GM12891 (cell line): ENCODE data around the gene CD44.

Source experiments
- PAX5 ChIP-seq: IDR thresholded peaks from 2 replicates; pipeline ENCODE4 v1.6.1; 2011; ENCODE audit warnings: low read length, moderate library complexity, mild to moderate bottlenecking; ENCODE audit not compliant: insufficient read depth, severe bottlenecking
- POLR2A ChIP-seq: IDR thresholded peaks from 2 replicates; pipeline ENCODE4 v1.6.1; 2011; ENCODE audit warnings: low read depth, low read length, control low read depth
- POLR2AphosphoS5 ChIP-seq: IDR thresholded peaks from 2 replicates; pipeline ENCODE4 v1.6.1; 2011; ENCODE audit warnings: low read depth, low read length, control low read depth
- POU2F2 ChIP-seq: IDR thresholded peaks from 2 replicates; pipeline ENCODE4 v1.6.1; 2011; ENCODE audit warnings: low read depth, mild to moderate bottlenecking, control low read depth, low read length, moderate library complexity
- SPI1 ChIP-seq: IDR thresholded peaks from 2 replicates; pipeline ENCODE4 v1.6.1; 2011; ENCODE audit warnings: low read depth, low read length, control low read depth
- TAF1 ChIP-seq: IDR thresholded peaks from 2 replicates; pipeline ENCODE4 v1.6.1; 2011; ENCODE audit warnings: low read depth, low read length, control low read depth

DNA sequence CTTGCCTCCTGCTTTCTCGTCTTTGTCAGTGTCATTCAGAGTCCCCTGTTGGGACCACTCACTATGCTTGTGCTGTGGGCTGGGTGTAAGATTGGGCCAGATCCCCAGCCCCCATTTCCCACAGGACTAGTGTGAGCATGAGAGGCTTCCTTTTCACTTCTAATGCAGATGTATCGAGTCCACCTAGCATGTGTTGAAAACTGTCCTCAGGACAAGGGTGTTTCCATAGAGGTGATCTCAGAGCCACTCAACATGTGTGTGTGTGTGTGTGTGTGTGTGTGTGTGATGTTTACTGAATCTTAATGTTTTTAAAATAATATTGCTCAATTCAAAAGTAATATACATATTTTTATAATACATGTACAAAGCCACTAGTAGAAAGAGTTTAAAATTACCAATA lies 11.4 kb upstream of the CD44 start:
- TF ChIP-seq POLR2A (no peak), POLR2AphosphoS5 (no peak), TAF1 (no peak), POU2F2 (no peak), SPI1 (no peak), PAX5 (no peak)
